ENCODE data around the gene CDPF1.

DNA sequence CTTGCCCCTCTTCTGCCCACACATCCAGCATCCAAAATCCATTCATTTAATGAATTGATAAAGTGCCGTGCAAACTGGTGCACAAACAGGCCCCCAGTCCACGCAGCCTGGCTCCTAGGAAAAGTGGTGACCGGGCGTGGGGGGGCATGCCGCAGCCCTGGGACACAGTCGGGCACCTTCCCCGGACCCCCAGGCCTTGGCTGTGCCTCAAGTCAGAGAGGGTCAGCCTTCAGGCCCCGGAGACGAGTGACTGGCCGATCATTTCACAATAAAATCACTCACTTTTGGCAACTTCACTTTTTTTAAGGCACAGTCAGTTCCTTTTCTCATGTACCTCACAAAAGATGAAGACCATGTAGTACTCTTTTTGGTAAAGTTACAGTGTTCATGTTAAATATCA lies 8.0 kb downstream of the CDPF1 start:
- TF ChIP-seq, protein P1, sequence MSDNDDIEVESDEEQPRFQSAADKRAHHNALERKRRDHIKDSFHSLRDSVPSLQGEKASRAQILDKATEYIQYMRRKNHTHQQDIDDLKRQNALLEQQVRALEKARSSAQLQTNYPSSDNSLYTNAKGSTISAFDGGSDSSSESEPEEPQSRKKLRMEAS (IDR thresholded peaks at IDR 0.05), result no peak
- TF ChIP-seq POLR2A (IDR thresholded peaks at IDR 0.05; ENCODE audit: low read length), result no peak
- TF ChIP-seq, protein P2, sequence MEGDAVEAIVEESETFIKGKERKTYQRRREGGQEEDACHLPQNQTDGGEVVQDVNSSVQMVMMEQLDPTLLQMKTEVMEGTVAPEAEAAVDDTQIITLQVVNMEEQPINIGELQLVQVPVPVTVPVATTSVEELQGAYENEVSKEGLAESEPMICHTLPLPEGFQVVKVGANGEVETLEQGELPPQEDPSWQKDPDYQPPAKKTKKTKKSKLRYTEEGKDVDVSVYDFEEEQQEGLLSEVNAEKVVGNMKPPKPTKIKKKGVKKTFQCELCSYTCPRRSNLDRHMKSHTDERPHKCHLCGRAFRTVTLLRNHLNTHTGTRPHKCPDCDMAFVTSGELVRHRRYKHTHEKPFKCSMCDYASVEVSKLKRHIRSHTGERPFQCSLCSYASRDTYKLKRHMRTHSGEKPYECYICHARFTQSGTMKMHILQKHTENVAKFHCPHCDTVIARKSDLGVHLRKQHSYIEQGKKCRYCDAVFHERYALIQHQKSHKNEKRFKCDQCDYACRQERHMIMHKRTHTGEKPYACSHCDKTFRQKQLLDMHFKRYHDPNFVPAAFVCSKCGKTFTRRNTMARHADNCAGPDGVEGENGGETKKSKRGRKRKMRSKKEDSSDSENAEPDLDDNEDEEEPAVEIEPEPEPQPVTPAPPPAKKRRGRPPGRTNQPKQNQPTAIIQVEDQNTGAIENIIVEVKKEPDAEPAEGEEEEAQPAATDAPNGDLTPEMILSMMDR (IDR thresholded peaks at IDR 0.05), result no peak
- no peak for TF ChIP-seq ZSCAN20 (CRISPR knock-in tag; IDR thresholded peaks at IDR 0.05)
